Dermis blood vessel endothelial cell (primary cell): ENCODE data around the gene ATRX. TPM values are rescaled to one million over a fixed set of nuclear protein-coding genes. Genes with fewer than 3 reads are reported as not detected.
"Not testable (repeated sequence)": the region's sequence is repeated elsewhere in the genome, so short reads cannot be mapped to it uniquely, and the experiment has no call there.

ENCODE experiments used
- DNase-seq: peaks from one replicate; pipeline ENCODE4 v3.0.0; 2010
- total RNA-seq: library from RNA; depleted of rRNA; stranded (reverse); fragments of >200 nt; gene quantifications from 2 replicates; pipeline ENCODE4 v1.2.3, GENCODE V29; 2014

The ATRX gene
- total RNA-seq, 1 donor from 2014 or later = 101 TPM

GRCh38 chrX:77621453-77621852 is 164.6 kb downstream of the ATRX start:
- not testable (repeated sequence) for DNase-seq

DNA sequence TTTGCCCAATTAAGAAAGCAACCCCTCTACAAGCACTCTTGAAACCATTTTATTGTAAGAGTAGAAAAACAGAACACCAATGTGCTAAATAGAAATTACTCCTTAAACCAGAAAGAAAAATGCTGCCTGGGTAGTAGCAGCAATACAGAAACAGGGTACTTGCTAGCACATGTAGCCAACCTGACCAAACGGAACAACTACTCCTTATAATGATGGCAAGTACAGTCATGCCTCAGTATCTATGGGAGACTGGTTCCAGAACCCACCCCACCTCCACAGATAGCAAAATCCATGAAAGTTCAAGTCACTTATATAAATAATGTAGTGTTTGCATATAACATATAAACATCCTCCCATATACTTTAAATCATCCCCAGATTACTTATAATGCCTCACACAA is 168.8 kb downstream of the ATRX start:
- no peak for DNase-seq

- DNase-seq = no peak
These were observed 182.2 kb downstream of the ATRX start for GRCh38 chrX:77603635-77604336.

DNA sequence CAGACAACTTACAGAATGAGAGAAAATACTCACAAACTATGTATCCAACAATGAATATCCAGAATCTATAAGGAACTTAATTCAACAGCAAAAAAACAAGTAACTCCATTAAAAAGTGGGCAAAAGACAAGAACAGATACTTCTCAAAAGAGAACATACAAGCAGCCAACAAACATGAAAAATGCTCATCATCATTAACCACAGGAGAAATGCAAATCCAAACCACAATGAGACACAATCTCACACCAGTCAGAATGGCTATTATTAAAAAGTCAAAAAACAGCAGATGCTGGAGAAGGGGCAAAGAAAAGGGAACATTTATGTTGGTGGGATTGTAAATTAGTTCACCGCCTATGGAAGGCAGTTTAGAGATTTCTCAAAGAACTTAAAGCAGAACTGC is 188.5 kb downstream of the ATRX start:
- no peak for DNase-seq

GRCh38 chrX:77597090-77597489 is 188.9 kb downstream of the ATRX start:
- DNase-seq = peak; percentile 50

DNA sequence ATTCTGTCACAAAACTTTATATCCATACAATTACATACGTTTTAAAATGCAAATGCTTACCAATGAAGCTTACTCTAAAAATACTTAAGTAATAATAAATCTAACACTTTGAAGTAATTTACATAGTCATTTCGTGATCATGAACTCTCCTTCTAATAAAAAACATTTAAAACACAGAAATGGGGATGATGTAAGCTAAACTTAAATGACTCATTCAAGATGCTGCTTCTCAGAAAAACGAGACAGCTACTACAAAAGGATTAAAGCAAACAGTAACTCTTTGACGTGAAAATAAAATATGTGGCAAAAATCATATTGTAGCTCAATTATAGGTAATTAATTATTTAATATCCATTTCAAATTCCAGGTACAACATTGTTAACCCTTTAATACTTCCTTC is 190.2 kb downstream of the ATRX start:
- no peak for DNase-seq

GRCh38 chrX:77572322-77572721 is 213.7 kb downstream of the ATRX start:
- no peak for DNase-seq

DNA sequence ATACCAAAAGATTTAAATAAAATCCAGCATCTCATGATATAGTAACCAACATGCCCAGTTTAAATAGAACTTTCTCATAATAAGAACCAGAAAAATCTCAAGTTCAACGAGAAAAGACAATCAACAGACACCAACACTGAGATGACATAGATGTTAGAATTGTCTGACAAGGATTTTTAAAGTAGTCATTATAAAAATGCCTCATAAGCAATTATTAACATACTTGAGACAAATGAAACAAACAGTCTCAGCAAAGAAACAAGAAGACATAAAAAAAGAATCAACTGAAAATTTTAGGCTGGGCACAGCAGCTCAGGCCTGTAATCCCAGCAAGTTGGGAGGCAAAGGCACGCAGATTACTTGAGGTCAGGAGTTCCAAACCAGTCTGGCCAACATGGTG is 220.7 kb downstream of the ATRX start:
- no peak for DNase-seq

DNA sequence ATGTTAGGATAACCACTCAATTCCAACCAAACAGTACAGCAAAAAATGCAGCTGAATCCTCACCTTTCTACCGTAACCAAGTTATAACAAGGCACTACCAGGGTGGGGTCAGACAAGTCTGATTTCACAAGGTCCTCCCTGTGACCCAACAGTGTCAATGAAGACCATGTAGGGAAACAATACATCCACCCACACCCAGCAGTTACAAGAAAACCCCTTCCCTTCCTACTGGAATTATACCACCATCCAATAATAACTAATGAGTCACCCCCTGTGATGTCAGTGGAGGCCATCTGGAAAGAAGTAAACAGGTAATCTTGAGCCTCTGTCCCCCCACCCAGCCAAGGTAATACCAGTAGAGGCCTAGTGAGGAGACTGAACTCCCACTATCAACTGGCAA is 221.2 kb downstream of the ATRX start:
- peak; percentile 46 for DNase-seq

GRCh38 chrX:77561372-77561771 is 224.6 kb downstream of the ATRX start:
- DNase-seq = no peak

DNA sequence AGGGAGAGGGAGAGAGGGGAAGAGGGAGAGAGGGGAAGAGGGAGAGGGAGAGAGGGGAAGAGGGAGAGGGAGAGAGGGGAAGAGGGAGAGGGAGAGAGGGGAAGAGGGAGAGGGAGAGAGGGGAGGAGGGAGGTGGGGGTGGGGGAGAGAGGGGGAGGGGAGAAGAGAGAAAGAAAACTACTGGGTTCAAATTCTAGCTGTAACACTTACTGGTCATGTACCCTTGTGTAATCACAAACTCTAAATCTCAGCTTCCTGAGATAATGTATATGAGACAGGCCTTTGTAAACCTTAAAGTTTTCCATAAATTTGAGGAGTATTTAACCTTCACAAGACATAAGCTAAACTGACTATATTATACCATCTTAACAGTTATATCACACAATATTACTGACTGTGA is 229.7 kb downstream of the ATRX start:
- DNase-seq = no peak

- DNase-seq = no peak
These were observed 237.3 kb downstream of the ATRX start for GRCh38 chrX:77548751-77549150.

- not testable (repeated sequence) for DNase-seq
These were observed 246.2 kb downstream of the ATRX start for GRCh38 chrX:77539778-77540177.

DNA sequence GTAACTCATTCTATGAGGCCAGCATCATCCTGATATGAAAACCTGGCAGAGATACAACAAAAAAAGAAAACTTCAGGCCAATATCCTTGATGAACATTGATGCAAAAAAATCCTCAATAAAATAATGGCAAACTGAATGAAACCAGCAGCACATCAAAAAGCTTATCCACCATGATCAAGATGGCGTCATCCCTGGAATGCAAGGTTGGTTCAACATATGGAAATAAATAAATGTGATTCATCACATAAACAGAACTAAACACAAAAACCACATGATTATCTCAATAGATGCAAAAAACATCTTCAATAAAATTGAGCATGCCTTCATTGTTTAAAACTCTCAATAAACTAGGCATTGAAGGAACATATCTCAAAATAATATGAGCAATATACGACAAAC is 254.8 kb downstream of the ATRX start:
- DNase-seq = not testable (repeated sequence)

GRCh38 chrX:77528034-77528433 is 258.0 kb downstream of the ATRX start:
- no peak for DNase-seq

DNA sequence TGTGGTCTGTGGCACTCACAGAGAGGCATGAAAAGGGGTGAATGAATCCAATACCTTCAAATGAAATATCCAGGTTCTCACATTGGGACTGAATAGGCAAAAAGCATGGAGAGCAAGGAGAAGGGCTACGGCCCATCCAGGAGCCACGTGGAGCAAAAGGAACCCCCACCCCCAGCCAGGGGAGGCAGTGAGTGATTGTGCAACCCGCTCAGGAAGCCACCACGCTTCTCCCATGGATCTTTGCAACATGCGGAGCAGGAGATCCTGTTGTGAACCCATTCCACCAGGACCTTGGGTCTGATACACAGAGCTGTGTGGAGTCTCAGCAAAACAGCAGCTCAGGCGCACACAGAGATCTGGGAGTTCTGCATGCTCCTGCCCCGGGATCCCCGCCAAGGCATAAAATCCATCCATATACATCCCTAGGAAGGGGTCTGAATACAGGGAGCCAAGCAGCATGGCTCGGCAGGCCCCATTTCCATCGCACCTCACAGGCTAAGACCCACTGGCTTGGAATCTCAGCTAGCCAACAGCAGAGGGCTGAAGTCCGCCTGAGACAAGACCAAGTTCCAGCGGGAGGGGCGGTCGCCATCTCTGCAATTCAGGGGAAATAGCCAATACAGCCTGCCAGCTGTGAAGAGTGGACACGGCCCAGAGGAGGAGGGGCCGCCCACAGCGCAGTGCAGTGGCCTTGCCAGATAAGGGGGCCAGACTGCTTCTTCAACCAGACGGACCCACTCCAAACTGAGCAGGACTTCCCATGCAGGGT is 258.6 kb downstream of the ATRX start:
- DNase-seq = no peak

- DNase-seq = no peak
These were observed 266.3 kb downstream of the ATRX start for GRCh38 chrX:77519765-77520164.

GRCh38 chrX:77514177-77514576 is 271.8 kb downstream of the ATRX start:
- DNase-seq = no peak

GRCh38 chrX:77510007-77510406 is 276.0 kb downstream of the ATRX start:
- peak; percentile 63 for DNase-seq

DNA sequence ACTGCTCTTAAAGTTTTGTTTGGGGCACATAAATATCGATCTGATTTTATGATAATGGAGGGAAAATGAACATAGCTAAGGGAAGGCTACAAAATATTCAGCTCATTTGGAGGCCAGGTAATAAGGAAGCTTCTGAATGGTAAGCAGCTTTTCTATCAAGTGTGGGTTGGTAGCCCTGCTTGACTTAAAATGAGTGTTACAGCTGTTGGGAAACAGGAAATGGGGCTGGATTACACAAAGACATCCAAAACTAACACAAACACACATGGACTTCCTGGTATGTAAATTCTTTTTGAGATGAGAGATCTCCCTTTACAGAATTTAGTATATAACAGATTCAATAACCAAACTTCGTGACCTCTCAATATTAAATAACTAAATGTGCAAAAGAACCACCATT is 280.8 kb downstream of the ATRX start:
- DNase-seq = peak; percentile 62

GRCh38 chrX:77502951-77503525 is 283.0 kb downstream of the ATRX start:
- no peak for DNase-seq

GRCh38 chrX:77500164-77500563 is 285.9 kb downstream of the ATRX start:
- not testable (repeated sequence) for DNase-seq

- DNase-seq = no peak
These were observed 292.1 kb downstream of the ATRX start for GRCh38 chrX:77493677-77494553.
